GM12874 (cell line): ENCODE results near the gene NR5A1.

Source experiments
- CTCF ChIP-seq: IDR thresholded peaks from 2 replicates; pipeline ENCODE4 v1.5.1; 2011; ENCODE audit warnings: low read depth, mild to moderate bottlenecking, control low read depth, low read length, moderate library complexity; ENCODE audit not compliant: insufficient read depth

NR5A1 gene

GRCh38 chr9:124514125-124514524, 6.9 kb upstream of the NR5A1 start:
- no peak for TF ChIP-seq CTCF

DNA sequence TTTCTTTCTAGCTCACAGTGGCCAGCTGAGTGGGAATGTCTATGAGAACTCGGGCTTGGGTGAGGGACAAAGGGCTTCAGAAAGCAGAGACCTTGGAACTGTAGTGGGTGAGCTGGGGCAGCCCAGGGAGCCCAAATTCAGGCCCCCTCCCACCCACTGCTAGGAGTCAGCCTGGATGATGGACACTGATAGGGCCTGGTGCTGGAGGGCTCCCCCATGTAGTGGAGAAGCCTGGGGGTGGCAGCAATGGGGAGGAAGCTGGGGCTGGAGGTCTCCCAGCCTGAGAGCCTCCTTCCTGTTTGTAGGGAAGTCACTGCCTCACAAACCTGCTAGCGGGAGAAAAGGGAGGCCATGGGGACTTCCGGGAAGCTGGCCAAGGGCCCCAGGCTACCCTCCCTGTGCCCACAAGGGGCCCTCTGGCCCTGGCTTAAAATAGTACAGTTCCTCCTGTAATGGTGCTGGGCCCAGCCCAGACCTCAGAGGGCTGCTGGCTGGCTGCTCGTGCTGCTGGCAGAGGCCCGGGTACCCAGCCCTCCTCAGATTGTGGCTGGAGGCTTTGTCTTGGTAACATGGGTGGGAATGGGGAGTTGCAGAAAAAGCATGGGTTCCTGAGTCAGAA, 6.3 kb upstream of the NR5A1 start:
- TF ChIP-seq CTCF: no peak

- no peak for TF ChIP-seq CTCF
These were observed 5.6 kb upstream of the NR5A1 start for GRCh38 chr9:124512806-124513204.

DNA sequence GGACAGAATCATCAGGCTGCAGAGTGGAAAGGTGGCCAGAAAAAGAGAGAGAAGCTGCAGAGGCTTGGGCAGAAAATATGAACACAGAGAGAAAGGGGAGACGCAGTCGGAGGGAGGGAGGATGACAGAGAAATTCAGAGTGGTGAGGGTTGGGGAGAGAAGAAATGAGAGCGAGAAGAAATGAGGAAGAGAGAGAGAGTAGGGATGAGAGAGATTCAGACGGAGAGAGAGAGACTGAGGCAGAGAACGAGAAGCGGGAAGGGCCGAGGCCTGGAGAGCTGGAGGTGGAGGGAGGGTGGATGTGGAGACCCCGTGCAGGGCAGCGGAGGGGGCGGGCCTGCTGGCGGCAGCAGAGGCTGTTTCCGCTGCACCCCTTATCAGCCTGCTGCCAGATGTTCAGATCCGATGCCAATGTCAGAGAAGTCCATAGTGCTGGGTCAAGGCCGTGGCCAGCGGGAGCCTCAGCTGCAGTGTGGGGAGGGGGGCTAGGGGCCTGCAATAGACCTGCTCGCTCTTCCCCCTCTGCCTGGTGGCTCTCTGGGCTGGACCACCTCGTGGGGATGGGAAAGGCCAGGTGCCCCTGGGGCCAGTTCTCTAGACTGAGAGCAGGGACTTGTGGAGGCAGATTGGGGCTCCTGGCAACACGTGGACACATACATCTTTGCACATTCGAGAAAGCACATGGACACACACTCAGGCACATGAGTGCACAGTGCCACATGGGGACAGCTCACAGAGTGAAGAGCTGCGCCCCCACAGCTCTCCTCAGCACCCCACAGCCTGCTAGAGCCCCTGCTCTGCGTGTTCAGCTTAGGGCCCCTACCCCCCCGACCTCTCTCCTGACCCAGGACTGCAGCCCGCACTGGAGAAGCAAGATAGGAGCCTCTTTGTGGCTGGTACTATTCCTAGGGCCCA, 4.9 kb upstream of the NR5A1 start:
- TF ChIP-seq CTCF: no peak

DNA sequence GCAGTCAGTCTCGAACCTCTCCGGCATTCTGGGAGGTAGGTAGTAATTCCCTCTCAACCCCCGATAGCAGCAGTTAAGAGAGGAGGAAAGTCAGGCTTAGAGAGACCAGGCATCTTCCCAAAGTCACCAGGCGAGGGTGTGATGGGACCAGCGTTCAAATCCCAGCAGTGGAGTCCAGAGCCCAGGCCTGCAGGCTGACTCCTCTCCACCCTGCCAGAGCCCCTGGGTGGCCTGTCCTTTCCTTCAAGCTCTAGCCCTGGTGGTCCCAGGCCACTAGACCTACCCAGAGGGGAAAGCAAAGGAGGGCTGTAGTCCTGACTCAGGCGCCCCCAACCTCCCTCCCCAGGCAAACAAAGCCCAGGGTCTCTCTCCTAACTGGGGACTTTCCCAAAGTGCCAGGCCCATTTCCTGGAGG, 4.2 kb upstream of the NR5A1 start:
- TF ChIP-seq CTCF: no peak

- TF ChIP-seq CTCF: no peak
These were observed 3.6 kb upstream of the NR5A1 start for GRCh38 chr9:124510650-124511425.

DNA sequence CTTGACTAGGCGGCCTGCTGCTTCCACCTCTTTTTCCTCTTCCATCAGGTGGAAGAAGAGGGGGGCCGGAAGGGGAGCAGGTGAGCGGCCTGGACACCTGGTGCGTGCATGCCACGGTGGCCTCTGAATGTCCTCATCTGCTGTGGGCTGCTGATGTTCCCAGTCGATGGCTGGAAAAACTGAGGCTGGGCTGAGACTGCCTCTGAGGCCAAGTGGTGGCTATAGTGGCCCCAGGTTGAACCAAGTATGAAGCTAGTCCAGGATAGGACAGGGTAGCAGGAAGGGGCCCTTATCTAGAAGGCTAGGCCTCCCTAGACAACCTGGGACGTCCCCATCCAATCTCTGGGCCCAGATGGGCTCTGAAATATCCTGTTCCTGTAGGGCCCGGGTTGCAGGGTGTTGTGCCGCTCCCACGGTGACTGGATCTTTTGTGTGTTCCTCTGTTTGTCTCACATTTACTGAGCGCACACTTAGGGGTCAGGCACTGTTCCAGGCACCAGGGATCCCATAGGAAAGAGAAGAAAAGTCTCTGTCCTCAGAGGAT, 753 bp upstream of the NR5A1 start:
- TF ChIP-seq CTCF: no peak
